Gastroesophageal sphincter (tissue), 3 donors: ENCODE results near the gene ATP11A.
"Not testable (repeated sequence)": the region's sequence is repeated elsewhere in the genome, so short reads cannot be mapped to it uniquely, and the experiment has no call there.

Experiments used
- POLR2A ChIP-seq, 2 donors: fragments of 450-650 bp; IDR thresholded peaks; one replicate each; pipeline ENCODE4 v1.6.1; 2017; ENCODE audit warnings: antibody characterized with exemption in 2 of 2, mild to moderate bottlenecking in 2 of 2, moderate library complexity in 1 of 2
- TF ChIP-seq, protein P1 (sequence below), 4 experiments: fragments of 200-600 bp in 2 of 4; fragments of 450-650 bp in 2 of 4; sonication (generic) in 1 of 4; IDR thresholded peaks; one replicate each; pipeline ENCODE4 v1.5.1; 2017 to 2019; ENCODE audit warnings: antibody characterized with exemption in 4 of 4, mild to moderate bottlenecking in 2 of 4, moderate library complexity in 2 of 4

DNA sequence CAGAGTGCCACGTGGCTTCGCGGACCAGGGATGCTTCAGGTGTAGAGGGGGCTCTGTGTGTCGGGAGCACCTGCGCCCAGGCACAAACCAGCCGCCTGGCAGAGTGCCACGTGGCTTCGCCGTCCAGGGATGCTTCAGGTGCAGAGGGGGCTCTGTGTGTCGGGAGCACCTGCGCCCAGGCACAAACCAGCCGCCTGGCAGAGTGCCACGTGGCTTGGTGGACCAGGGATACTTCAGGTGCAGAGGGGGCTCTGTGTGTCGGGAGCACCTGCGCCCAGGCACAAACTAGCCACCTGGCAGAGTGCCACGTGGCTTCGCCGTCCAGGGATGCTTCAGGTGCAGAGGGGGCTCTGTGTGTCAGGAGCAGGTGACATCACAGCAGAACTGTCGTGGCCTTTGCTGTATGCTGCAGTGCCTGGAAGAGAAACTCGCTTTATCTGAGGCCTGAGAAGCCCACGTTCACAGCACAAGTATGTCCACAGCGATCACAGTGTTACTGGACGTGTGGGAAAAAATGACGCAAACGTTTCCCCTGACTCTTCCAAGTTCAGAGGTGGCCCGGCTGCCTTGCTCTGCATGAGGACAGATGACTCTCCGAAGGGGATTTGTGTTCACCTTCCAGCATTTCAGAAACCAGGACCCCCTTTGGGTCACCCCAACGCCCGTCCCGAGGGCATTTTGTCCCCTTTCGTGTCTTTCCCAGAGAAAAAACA lies 151.6 kb downstream of the ATP11A start:
- TF ChIP-seq POLR2A (IDR thresholded peaks at IDR 0.05) = not testable (repeated sequence)
- TF ChIP-seq, protein P1, sequence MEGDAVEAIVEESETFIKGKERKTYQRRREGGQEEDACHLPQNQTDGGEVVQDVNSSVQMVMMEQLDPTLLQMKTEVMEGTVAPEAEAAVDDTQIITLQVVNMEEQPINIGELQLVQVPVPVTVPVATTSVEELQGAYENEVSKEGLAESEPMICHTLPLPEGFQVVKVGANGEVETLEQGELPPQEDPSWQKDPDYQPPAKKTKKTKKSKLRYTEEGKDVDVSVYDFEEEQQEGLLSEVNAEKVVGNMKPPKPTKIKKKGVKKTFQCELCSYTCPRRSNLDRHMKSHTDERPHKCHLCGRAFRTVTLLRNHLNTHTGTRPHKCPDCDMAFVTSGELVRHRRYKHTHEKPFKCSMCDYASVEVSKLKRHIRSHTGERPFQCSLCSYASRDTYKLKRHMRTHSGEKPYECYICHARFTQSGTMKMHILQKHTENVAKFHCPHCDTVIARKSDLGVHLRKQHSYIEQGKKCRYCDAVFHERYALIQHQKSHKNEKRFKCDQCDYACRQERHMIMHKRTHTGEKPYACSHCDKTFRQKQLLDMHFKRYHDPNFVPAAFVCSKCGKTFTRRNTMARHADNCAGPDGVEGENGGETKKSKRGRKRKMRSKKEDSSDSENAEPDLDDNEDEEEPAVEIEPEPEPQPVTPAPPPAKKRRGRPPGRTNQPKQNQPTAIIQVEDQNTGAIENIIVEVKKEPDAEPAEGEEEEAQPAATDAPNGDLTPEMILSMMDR (IDR thresholded peaks at IDR 0.05) = not testable (repeated sequence)
